ENCODE data around the gene TENM3.

Gene TENM3

DNA sequence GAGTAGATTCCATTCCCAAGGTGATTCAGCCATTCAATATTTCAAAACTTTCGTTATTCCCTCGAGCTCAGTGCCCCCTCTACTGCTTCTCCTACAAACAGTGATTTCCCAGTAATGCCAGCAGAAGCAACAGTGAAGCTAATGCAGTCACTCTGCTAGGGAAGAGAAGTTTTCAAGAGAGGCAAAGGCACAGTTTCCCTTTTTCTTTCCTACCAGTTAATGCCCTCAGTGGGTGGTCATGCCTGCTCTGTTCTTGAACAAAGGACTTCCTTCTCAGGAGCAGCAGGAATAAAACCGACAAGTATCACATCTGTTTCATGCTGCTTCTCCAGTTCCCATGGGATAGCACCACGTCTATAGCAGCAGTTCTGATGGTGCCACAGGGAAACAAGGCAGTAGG, 317.2 kb downstream of the TENM3 start (continued):
- no peak for TF ChIP-seq ZNF37A (tag by site-specific recombination; IDR thresholded peaks at IDR 0.05)
- TF ChIP-seq SP3 (tag by site-specific recombination; IDR thresholded peaks at IDR 0.05), result no peak
- TF ChIP-seq ZNF558 (tag by site-specific recombination; IDR thresholded peaks at IDR 0.05), result no peak
- TF ChIP-seq ZNF121 (tag by site-specific recombination; IDR thresholded peaks at IDR 0.05), result no peak
- no peak for TF ChIP-seq KLF7 (tag by site-specific recombination; IDR thresholded peaks at IDR 0.05; ENCODE audit: borderline replicate concordance)
- TF ChIP-seq ZNF501 (tag by site-specific recombination; IDR thresholded peaks at IDR 0.05), result no peak
- no peak for TF ChIP-seq SETDB1 (IDR thresholded peaks at IDR 0.05; ENCODE audit: insufficient read length, low read length)
- no peak for TF ChIP-seq ZNF146 (tag by site-specific recombination; IDR thresholded peaks at IDR 0.05)
- TF ChIP-seq OSR2 (tag by site-specific recombination; IDR thresholded peaks at IDR 0.05), result peak; percentile 80
- TF ChIP-seq ZNF184 (tag by site-specific recombination; IDR thresholded peaks at IDR 0.05), result no peak
- TF ChIP-seq ZBTB20 (tag by site-specific recombination; IDR thresholded peaks at IDR 0.05), result no peak
- TF ChIP-seq EGR2 (tag by site-specific recombination; IDR thresholded peaks at IDR 0.05; ENCODE audit: low read depth), result no peak
- 0 out of 2 replicates have a peak, but pooled peaks have one; percentile 31 for TF ChIP-seq ZNF423 (tag by site-specific recombination; IDR thresholded peaks at IDR 0.05)
- no peak for TF ChIP-seq ZNF138 (tag by site-specific recombination; IDR thresholded peaks at IDR 0.05; ENCODE audit: borderline replicate concordance)
- TF ChIP-seq, protein P1, sequence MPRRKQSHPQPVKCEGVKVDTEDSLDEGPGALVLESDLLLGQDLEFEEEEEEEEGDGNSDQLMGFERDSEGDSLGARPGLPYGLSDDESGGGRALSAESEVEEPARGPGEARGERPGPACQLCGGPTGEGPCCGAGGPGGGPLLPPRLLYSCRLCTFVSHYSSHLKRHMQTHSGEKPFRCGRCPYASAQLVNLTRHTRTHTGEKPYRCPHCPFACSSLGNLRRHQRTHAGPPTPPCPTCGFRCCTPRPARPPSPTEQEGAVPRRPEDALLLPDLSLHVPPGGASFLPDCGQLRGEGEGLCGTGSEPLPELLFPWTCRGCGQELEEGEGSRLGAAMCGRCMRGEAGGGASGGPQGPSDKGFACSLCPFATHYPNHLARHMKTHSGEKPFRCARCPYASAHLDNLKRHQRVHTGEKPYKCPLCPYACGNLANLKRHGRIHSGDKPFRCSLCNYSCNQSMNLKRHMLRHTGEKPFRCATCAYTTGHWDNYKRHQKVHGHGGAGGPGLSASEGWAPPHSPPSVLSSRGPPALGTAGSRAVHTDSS (tag by site-specific recombination; IDR thresholded peaks at IDR 0.05), result no peak

DNA sequence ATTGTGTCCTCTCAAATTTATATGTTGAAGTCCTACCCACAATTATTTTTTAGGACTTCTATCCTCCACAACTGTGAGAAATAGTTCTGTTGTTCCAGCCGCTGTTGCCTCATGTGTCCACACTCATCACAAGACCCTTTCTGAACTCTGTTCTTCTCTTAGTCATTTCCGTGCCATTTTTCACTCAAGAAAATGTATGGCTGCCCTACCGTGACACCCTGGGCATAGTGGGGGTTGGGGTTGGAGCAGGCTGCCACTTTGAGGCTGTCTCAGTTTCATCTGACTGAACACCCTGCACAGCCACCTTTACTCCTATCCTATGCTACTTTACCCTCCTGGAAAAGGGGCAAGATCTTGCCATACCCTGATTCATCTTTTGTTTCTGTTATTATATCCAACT, 319.1 kb downstream of the TENM3 start:
- 0 out of 2 replicates have a peak, but pooled peaks cover 2% of the 10 kb centered on the region for H3K4me1 ChIP-seq (ENCODE audit: control insufficient read depth, insufficient read depth, low read length)
- H3K27ac ChIP-seq (ENCODE audit: extremely low read depth, low read depth, low read length), result no peak overlapping the region
- ChIA-PET CTCF (no interaction called here), POLR2A (no interaction called here)
- H3K9me3 ChIP-seq (ENCODE audit: control insufficient read depth, insufficient read depth, low read depth, low read length), result no peaks in the 10 kb centered on the region
- no peak overlapping the region for H3K4me3 ChIP-seq (ENCODE audit: low read depth, low read length)
- H3K36me3 ChIP-seq (ENCODE audit: control insufficient read depth in 2 of 2, insufficient read depth in 1 of 2, low read length in 2 of 2), result no peaks in the 10 kb centered on the region
- TF ChIP-seq ZNF311 (tag by site-specific recombination; IDR thresholded peaks at IDR 0.05; ENCODE audit: borderline replicate concordance), result no peak
- no peak for TF ChIP-seq ZNF292 (tag by site-specific recombination; IDR thresholded peaks at IDR 0.05; ENCODE audit: borderline replicate concordance, low read depth)
- no peak for TF ChIP-seq ZSCAN16 (tag by site-specific recombination; IDR thresholded peaks at IDR 0.05)
- TF ChIP-seq ZNF530 (tag by site-specific recombination; IDR thresholded peaks at IDR 0.05; ENCODE audit: low read depth), result no peak
- TF ChIP-seq ZNF830 (tag by site-specific recombination; IDR thresholded peaks at IDR 0.05; ENCODE audit: low read depth), result no peak
- TF ChIP-seq ZNF555 (tag by site-specific recombination; conservative IDR thresholded peaks at IDR 0.05), result no peak
- no peak for TF ChIP-seq ZNF391 (tag by site-specific recombination; IDR thresholded peaks at IDR 0.05; ENCODE audit: borderline replicate concordance, low read depth)
- TF ChIP-seq KLF1 (tag by site-specific recombination; IDR thresholded peaks at IDR 0.05), result no peak
- TF ChIP-seq ZNF426 (tag by site-specific recombination; IDR thresholded peaks at IDR 0.05), result no peak
- TF ChIP-seq, protein P2, sequence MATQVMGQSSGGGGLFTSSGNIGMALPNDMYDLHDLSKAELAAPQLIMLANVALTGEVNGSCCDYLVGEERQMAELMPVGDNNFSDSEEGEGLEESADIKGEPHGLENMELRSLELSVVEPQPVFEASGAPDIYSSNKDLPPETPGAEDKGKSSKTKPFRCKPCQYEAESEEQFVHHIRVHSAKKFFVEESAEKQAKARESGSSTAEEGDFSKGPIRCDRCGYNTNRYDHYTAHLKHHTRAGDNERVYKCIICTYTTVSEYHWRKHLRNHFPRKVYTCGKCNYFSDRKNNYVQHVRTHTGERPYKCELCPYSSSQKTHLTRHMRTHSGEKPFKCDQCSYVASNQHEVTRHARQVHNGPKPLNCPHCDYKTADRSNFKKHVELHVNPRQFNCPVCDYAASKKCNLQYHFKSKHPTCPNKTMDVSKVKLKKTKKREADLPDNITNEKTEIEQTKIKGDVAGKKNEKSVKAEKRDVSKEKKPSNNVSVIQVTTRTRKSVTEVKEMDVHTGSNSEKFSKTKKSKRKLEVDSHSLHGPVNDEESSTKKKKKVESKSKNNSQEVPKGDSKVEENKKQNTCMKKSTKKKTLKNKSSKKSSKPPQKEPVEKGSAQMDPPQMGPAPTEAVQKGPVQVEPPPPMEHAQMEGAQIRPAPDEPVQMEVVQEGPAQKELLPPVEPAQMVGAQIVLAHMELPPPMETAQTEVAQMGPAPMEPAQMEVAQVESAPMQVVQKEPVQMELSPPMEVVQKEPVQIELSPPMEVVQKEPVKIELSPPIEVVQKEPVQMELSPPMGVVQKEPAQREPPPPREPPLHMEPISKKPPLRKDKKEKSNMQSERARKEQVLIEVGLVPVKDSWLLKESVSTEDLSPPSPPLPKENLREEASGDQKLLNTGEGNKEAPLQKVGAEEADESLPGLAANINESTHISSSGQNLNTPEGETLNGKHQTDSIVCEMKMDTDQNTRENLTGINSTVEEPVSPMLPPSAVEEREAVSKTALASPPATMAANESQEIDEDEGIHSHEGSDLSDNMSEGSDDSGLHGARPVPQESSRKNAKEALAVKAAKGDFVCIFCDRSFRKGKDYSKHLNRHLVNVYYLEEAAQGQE (tag by site-specific recombination; IDR thresholded peaks at IDR 0.05), result no peak
- TF ChIP-seq SP7 (tag by site-specific recombination; IDR thresholded peaks at IDR 0.05), result no peak
- TF ChIP-seq, protein P3, sequence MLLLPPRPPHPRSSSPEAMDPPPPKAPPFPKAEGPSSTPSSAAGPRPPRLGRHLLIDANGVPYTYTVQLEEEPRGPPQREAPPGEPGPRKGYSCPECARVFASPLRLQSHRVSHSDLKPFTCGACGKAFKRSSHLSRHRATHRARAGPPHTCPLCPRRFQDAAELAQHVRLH (tag by site-specific recombination; IDR thresholded peaks at IDR 0.05), result no peak
- no peak for TF ChIP-seq ZNF2 (tag by site-specific recombination; IDR thresholded peaks at IDR 0.05)
- no peak for TF ChIP-seq ZBTB8A (tag by site-specific recombination; IDR thresholded peaks at IDR 0.05)
